Measurements from ENCODE around the gene KSR2. TPM values are rescaled to one million over a fixed set of nuclear protein-coding genes. Genes with fewer than 3 reads are reported as not detected.

Gene KSR2
- total and polyA plus RNA-seq, 9 donors = under 0.01 to 0.14 (median 0.04) TPM; not detected in 3

- Histone ChIP-seq H3K4me1 (ENCODE audit: control insufficient read depth, insufficient read depth, low read length) (no peaks in the 10 kb centered on the region), H3K27me3 (ENCODE audit: control insufficient read depth, insufficient read depth, low read length) (no peaks in the 10 kb centered on the region), H3K27ac (ENCODE audit: low read length) (no peak overlapping the region), H3K4me3 (ENCODE audit: low read length) (no peak overlapping the region), H3K36me3 (ENCODE audit: control insufficient read depth, insufficient read depth, low read length) (no peaks in the 10 kb centered on the region), H3K9me3 (replicated peaks; ENCODE audit: control insufficient read depth, low read depth, low read length) (peaks cover 9% of the 10 kb centered on the region)
- no CpG with 5 or more reads among the region's 2 CpGs for WGBS (ENCODE audit: insufficient coverage)
- no peak for DNase-seq
Observed at GRCh38 chr12:117827660-117828059, 141.1 kb downstream of the KSR2 start.

GRCh38 chr12:117825827-117826226 is 143.0 kb downstream of the KSR2 start:
- Histone ChIP-seq H3K27ac (ENCODE audit: low read length) (no peak overlapping the region), H3K36me3 (ENCODE audit: control insufficient read depth, insufficient read depth, low read length) (no peaks in the 10 kb centered on the region), H3K4me1 (ENCODE audit: control insufficient read depth, insufficient read depth, low read length) (no peaks in the 10 kb centered on the region), H3K9me3 (replicated peaks; ENCODE audit: control insufficient read depth, low read depth, low read length) (peaks cover 9% of the 10 kb centered on the region), H3K27me3 (ENCODE audit: control insufficient read depth, insufficient read depth, low read length) (no peaks in the 10 kb centered on the region), H3K4me3 (ENCODE audit: low read length) (no peak overlapping the region)
- 85% methylated on average over 3 of the region's 3 CpGs for WGBS (ENCODE audit: insufficient coverage)
- no peak for DNase-seq

GRCh38 chr12:117821480-117822175 is 147.2 kb downstream of the KSR2 start:
- H3K36me3 ChIP-seq (ENCODE audit: control insufficient read depth, insufficient read depth, low read length) = no peaks in the 10 kb centered on the region
- no peak for DNase-seq
- no peak overlapping the region for H3K4me3 ChIP-seq (ENCODE audit: low read length)
- no peaks in the 10 kb centered on the region for H3K9me3 ChIP-seq (replicated peaks; ENCODE audit: control insufficient read depth, low read depth, low read length)
- WGBS (ENCODE audit: insufficient coverage) = 94% methylated on average over 2 of the region's 6 CpGs
- H3K27me3 ChIP-seq (ENCODE audit: control insufficient read depth, insufficient read depth, low read length) = no peaks in the 10 kb centered on the region
- no peaks in the 10 kb centered on the region for H3K4me1 ChIP-seq (ENCODE audit: control insufficient read depth, insufficient read depth, low read length)
- no peak overlapping the region for H3K27ac ChIP-seq (ENCODE audit: low read length)

- no peak for DNase-seq
- H3K9me3 ChIP-seq (replicated peaks; ENCODE audit: control insufficient read depth, low read depth, low read length) = no peaks in the 10 kb centered on the region
- H3K36me3 ChIP-seq (ENCODE audit: control insufficient read depth, insufficient read depth, low read length) = no peaks in the 10 kb centered on the region
- H3K4me3 ChIP-seq (ENCODE audit: low read length) = no peak overlapping the region
- WGBS (ENCODE audit: insufficient coverage) = 67% methylated on average over 3 of the region's 12 CpGs
- no peaks in the 10 kb centered on the region for H3K4me1 ChIP-seq (ENCODE audit: control insufficient read depth, insufficient read depth, low read length)
- no peaks in the 10 kb centered on the region for H3K27me3 ChIP-seq (ENCODE audit: control insufficient read depth, insufficient read depth, low read length)
- H3K27ac ChIP-seq (ENCODE audit: low read length) = no peak overlapping the region
Observed at GRCh38 chr12:117820216-117820907, 148.4 kb downstream of the KSR2 start.

GRCh38 chr12:117819160-117819559 is 149.6 kb downstream of the KSR2 start:
- WGBS (ENCODE audit: insufficient coverage) = no CpG with 5 or more reads among the region's 4 CpGs
- no peaks in the 10 kb centered on the region for H3K4me1 ChIP-seq (ENCODE audit: control insufficient read depth, insufficient read depth, low read length)
- H3K27ac ChIP-seq (ENCODE audit: low read length) = no peak overlapping the region
- H3K9me3 ChIP-seq (replicated peaks; ENCODE audit: control insufficient read depth, low read depth, low read length) = no peaks in the 10 kb centered on the region
- no peaks in the 10 kb centered on the region for H3K36me3 ChIP-seq (ENCODE audit: control insufficient read depth, insufficient read depth, low read length)
- H3K4me3 ChIP-seq (ENCODE audit: low read length) = no peak overlapping the region
- no peak for DNase-seq
- no peaks in the 10 kb centered on the region for H3K27me3 ChIP-seq (ENCODE audit: control insufficient read depth, insufficient read depth, low read length)

- Histone ChIP-seq H3K27me3 (ENCODE audit: control insufficient read depth, insufficient read depth, low read length) (no peaks in the 10 kb centered on the region), H3K9me3 (replicated peaks; ENCODE audit: control insufficient read depth, low read depth, low read length) (no peaks in the 10 kb centered on the region), H3K27ac (ENCODE audit: low read length) (no peak overlapping the region), H3K36me3 (ENCODE audit: control insufficient read depth, insufficient read depth, low read length) (no peaks in the 10 kb centered on the region), H3K4me3 (ENCODE audit: low read length) (no peak overlapping the region), H3K4me1 (ENCODE audit: control insufficient read depth, insufficient read depth, low read length) (no peaks in the 10 kb centered on the region)
- WGBS (ENCODE audit: insufficient coverage) = 33% methylated on average over 5 of the region's 5 CpGs
- DNase-seq = no peak
Observed at GRCh38 chr12:117818400-117818799, 150.4 kb downstream of the KSR2 start.

- no peak overlapping the region for H3K4me3 ChIP-seq (ENCODE audit: low read length)
- H3K27me3 ChIP-seq (ENCODE audit: control insufficient read depth, insufficient read depth, low read length) = peaks cover 11% of the 10 kb centered on the region
- H3K36me3 ChIP-seq (ENCODE audit: control insufficient read depth, insufficient read depth, low read length) = no peaks in the 10 kb centered on the region
- no peaks in the 10 kb centered on the region for H3K4me1 ChIP-seq (ENCODE audit: control insufficient read depth, insufficient read depth, low read length)
- DNase-seq = no peak
- no peaks in the 10 kb centered on the region for H3K9me3 ChIP-seq (replicated peaks; ENCODE audit: control insufficient read depth, low read depth, low read length)
- H3K27ac ChIP-seq (ENCODE audit: low read length) = no peak overlapping the region
- no CpG with 5 or more reads among the region's 3 CpGs for WGBS (ENCODE audit: insufficient coverage)
Observed at GRCh38 chr12:117809509-117809908, 159.3 kb downstream of the KSR2 start.

- H3K36me3 ChIP-seq (ENCODE audit: control insufficient read depth, insufficient read depth, low read length) = no peaks in the 10 kb centered on the region
- no CpG with 5 or more reads among the region's 2 CpGs for WGBS (ENCODE audit: insufficient coverage)
- H3K4me1 ChIP-seq (ENCODE audit: control insufficient read depth, insufficient read depth, low read length) = no peaks in the 10 kb centered on the region
- peaks cover 11% of the 10 kb centered on the region for H3K27me3 ChIP-seq (ENCODE audit: control insufficient read depth, insufficient read depth, low read length)
- no peak overlapping the region for H3K4me3 ChIP-seq (ENCODE audit: low read length)
- H3K9me3 ChIP-seq (replicated peaks; ENCODE audit: control insufficient read depth, low read depth, low read length) = no peaks in the 10 kb centered on the region
- no peak for DNase-seq
- no peak overlapping the region for H3K27ac ChIP-seq (ENCODE audit: low read length)
Observed at GRCh38 chr12:117807946-117808345, 160.8 kb downstream of the KSR2 start.

GRCh38 chr12:117807355-117807754 is 161.4 kb downstream of the KSR2 start:
- no peak overlapping the region for H3K27ac ChIP-seq (ENCODE audit: low read length)
- no peak overlapping the region for H3K4me3 ChIP-seq (ENCODE audit: low read length)
- H3K9me3 ChIP-seq (replicated peaks; ENCODE audit: control insufficient read depth, low read depth, low read length) = no peaks in the 10 kb centered on the region
- H3K27me3 ChIP-seq (ENCODE audit: control insufficient read depth, insufficient read depth, low read length) = peaks cover 11% of the 10 kb centered on the region
- H3K4me1 ChIP-seq (ENCODE audit: control insufficient read depth, insufficient read depth, low read length) = no peaks in the 10 kb centered on the region
- H3K36me3 ChIP-seq (ENCODE audit: control insufficient read depth, insufficient read depth, low read length) = no peaks in the 10 kb centered on the region
- DNase-seq = no peak
- WGBS (ENCODE audit: insufficient coverage) = no CpG with 5 or more reads among the region's 2 CpGs

- Histone ChIP-seq H3K4me1 (ENCODE audit: control insufficient read depth, insufficient read depth, low read length) (no peaks in the 10 kb centered on the region), H3K4me3 (ENCODE audit: low read length) (no peak overlapping the region), H3K27me3 (ENCODE audit: control insufficient read depth, insufficient read depth, low read length) (peaks cover 11% of the 10 kb centered on the region), H3K27ac (ENCODE audit: low read length) (no peak overlapping the region), H3K9me3 (replicated peaks; ENCODE audit: control insufficient read depth, low read depth, low read length) (no peaks in the 10 kb centered on the region), H3K36me3 (ENCODE audit: control insufficient read depth, insufficient read depth, low read length) (no peaks in the 10 kb centered on the region)
- WGBS (ENCODE audit: insufficient coverage) = 18% methylated on average over 7 of the region's 7 CpGs
- DNase-seq = no peak
Observed at GRCh38 chr12:117805865-117806264, 162.9 kb downstream of the KSR2 start.
